NCI-H510A treated with DMSO at 0.1 percent for 48 hours (cell line): ENCODE measurements around the gene TBXAS1.

Source experiments
- DNase-seq: peaks from one replicate; lab custom pipeline; 2025; lab: John Stamatoyannopoulos, UW

TBXAS1 gene

GRCh38 chr7:140003913-140004382, 174.9 kb downstream of the TBXAS1 start:
- DNase-seq = peak; percentile 19

GRCh38 chr7:140004672-140005071, 175.6 kb downstream of the TBXAS1 start:
- DNase-seq = no peak

- DNase-seq = no peak
Measured at GRCh38 chr7:140005341-140005740, 176.3 kb downstream of the TBXAS1 start.

- no peak for DNase-seq
Measured at GRCh38 chr7:140005754-140006503, 176.9 kb downstream of the TBXAS1 start.

- DNase-seq = no peak
Measured at GRCh38 chr7:140006600-140006999, 177.5 kb downstream of the TBXAS1 start.

- DNase-seq = no peak
Measured at GRCh38 chr7:140007051-140007690, 178.1 kb downstream of the TBXAS1 start.

- DNase-seq = no peak
Measured at GRCh38 chr7:140008755-140009610, 179.9 kb downstream of the TBXAS1 start.

- no peak for DNase-seq
Measured at GRCh38 chr7:140009735-140010134, 180.7 kb downstream of the TBXAS1 start.

GRCh38 chr7:140010194-140010895, 181.3 kb downstream of the TBXAS1 start:
- no peak for DNase-seq

GRCh38 chr7:140013676-140014075, 184.6 kb downstream of the TBXAS1 start:
- DNase-seq = no peak

- DNase-seq = no peak
Measured at GRCh38 chr7:140014123-140014522, 185.1 kb downstream of the TBXAS1 start.

GRCh38 chr7:140015471-140015970, 186.5 kb downstream of the TBXAS1 start:
- no peak for DNase-seq

GRCh38 chr7:140016540-140016939, 187.5 kb downstream of the TBXAS1 start:
- no peak for DNase-seq

GRCh38 chr7:140017034-140017433, 188.0 kb downstream of the TBXAS1 start:
- DNase-seq = no peak

GRCh38 chr7:140017543-140017942, 188.5 kb downstream of the TBXAS1 start:
- no peak for DNase-seq

- no peak for DNase-seq
Measured at GRCh38 chr7:140018125-140019043, 189.3 kb downstream of the TBXAS1 start.

- no peak for DNase-seq
Measured at GRCh38 chr7:140019172-140019571, 190.1 kb downstream of the TBXAS1 start.

- no peak for DNase-seq
Measured at GRCh38 chr7:140019606-140020005, 190.5 kb downstream of the TBXAS1 start.

GRCh38 chr7:140021603-140022002, 192.5 kb downstream of the TBXAS1 start:
- no peak for DNase-seq

- DNase-seq = no peak
Measured at GRCh38 chr7:140022582-140023211, 193.6 kb downstream of the TBXAS1 start.
